HG02973 (cell line): ENCODE data around the gene RTF1.

ENCODE experiments used
- ATAC-seq: cut with Tn5 transposase; IDR thresholded peaks from one replicate; pipeline ENCODE4 v1.9.1; 2021; ENCODE audit warnings: moderate library complexity; ENCODE audit not compliant: unreplicated experiment

The RTF1 gene

GRCh38 chr15:41484937-41485625 is 68.2 kb downstream of the RTF1 start:
- ATAC-seq: no peak

DNA sequence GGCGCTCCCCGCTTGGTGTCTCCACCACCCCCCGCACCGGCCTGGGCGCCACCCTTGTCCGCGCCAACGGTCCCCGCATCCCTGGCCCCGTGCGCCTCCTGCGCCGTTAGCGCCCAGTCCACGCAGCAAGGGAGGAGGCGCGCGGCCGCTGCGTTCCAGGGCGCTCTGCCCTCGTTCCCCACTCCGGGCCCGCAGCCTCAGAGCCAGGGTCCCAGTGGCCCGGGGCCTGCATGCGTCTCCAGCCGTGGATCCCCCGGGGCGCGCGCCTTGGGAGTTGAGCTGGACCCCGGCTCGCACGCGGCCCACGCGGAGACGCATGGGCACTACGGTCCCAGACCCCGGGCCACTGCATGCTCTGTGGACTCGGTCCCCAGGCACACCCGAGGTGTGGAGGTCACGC is 69.4 kb downstream of the RTF1 start:
- ATAC-seq: no peak

- ATAC-seq: no peak
Observed at GRCh38 chr15:41487381-41487780, 70.5 kb downstream of the RTF1 start.

- ATAC-seq: no peak
Observed at GRCh38 chr15:41487802-41488201, 70.9 kb downstream of the RTF1 start.

DNA sequence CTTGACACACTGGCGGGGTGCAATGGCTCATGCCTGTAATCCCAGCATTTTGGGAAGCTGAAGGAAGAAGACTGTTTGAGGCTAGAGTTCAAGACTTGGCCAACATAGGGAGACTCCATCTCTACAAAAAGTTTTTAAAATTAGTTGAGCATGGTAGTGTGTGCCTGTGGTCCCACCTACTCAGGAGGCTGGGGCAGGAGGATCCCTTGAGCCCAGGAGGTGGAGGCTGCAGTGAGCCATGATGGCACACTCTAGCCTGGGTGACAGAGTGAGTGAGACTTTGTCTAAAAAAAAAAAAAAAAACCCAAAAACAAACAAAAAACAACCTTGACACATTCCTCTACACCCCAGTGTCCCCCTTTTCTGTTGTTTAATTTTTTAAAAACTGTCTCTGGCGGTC is 72.7 kb downstream of the RTF1 start:
- ATAC-seq: no peak

- no peak for ATAC-seq
Observed at GRCh38 chr15:41490355-41490754, 73.5 kb downstream of the RTF1 start.

- no peak for ATAC-seq
Observed at GRCh38 chr15:41491889-41492288, 75.0 kb downstream of the RTF1 start.

- ATAC-seq: no peak
Observed at GRCh38 chr15:41492597-41493204, 75.8 kb downstream of the RTF1 start.

DNA sequence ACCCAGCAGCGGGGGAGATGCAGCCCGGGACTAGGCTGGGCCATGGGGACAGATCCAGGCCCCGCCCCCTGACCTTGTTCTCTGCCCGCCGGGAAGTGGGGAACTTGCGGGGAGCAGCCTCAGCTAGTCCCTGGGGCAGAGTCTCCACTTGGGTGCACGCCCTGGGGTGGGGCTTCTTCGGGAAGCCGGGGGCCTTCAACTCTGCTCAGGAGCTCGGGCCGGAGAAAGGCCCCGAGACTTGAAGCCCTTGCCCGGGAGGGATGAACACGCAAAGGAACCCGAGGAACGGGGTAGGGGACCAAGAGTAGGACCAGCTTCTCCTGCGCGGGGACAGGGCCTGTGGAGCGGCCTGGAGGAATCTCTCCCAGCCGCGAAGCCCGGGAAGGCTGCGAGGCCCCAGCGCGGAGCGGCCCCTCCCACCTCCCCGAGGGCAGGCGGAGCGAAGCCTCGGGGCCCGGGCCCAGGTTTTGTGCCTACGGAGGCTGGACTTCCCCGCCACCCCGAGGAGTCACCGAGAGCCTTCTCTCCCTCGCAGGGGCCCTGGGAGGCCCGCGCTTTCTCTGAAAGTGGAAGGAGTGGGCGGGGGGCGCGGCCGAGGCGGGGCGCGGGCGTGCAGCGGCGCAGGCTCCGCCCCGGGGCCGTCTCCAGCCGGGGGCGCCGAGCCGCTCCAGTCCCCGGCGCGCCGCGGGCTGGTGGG is 76.5 kb downstream of the RTF1 start, which contains the start of gene ITPKA:
Gene ITPKA, plus strand, starts transcription at position 670 of the 697 bp plus-strand sequence. CDS start 54 bp downstream, outside the sequence.
- peak; percentile 69 for ATAC-seq

GRCh38 chr15:41493902-41494189 is 77.0 kb downstream of the RTF1 start:
- peak; percentile 17 for ATAC-seq

GRCh38 chr15:41494190-41494921 is 77.5 kb downstream of the RTF1 start:
- peak; percentile 3 for ATAC-seq

GRCh38 chr15:41494922-41495735 is 78.2 kb downstream of the RTF1 start:
- no peak for ATAC-seq

DNA sequence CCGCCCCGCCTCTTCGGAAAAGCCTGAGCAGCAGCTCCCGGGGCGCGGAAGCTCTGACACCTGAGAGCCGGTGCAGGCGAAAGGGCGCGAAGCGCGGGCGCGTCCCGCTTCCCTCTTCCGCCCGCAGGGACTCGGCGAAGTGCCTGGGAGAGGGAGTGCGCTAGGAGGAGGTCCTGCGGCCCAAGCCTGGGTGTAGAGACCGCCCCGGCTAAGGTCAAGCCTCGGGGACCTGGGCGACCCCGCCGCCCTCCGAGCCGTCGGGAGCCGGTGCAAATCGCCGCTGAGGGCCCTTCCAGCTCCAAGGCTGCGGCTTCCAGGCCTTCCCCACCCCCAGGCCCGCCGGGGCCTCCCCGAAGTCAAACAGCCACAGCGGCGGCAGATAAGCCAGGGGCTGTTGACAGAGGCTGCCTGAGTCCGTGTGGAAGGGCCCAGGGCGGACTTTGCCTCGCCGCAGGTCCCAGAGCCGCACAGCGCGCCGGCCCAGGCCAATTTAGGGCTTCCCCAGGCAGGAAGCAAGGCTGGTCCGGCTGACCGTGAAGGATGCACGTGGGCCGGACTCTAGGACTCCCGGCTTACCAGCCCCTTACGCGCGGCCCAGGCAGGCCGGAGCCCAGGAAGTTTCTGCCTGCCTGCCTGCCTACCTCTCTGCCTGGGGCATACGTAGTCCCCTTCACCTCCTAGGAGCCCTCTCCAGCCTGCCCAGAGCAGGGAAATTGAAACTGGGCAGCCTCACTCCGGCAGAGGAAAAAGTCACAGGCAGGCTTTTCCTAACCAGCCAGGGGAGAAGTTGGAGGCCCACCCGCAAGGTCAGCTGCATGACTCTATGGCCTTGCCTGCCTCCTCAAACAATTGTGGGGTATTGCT is 79.1 kb downstream of the RTF1 start:
- ATAC-seq: no peak

GRCh38 chr15:41498657-41499056 is 81.8 kb downstream of the RTF1 start:
- no peak for ATAC-seq

DNA sequence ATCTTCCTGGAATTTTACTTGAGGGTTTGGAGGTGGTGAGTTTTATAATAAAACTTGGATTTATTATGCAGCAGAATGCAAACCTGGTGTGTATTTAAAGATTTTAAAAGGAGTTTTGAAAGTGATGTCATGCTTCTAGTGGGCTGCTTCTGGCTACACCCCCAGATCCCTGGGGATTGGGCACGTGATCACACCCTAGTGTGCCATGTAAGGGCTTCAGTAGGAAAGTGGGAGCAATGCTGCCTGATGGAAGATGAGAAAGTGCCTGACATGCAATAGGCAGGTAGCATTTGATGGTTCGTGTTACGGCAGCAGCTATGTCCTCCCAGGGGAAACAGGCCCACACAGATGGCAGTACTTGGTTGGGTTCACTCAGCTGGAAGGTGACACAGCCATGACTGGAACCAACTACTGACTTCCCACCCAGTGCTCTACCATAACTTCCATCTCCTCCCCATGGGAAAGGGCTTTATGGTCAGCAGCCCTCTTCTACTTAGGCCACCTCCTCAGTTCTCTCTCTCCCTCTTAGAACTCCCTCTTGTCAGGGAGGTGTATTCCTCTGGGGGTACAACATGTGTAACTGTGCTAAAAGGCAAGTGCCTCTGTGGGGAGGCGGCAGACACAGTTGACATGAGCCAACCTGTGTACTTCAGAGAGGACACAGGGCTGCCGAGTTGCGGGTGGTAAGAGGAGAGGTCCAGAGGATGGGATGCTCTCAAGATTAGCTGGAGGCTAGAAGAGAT is 82.4 kb downstream of the RTF1 start:
- ATAC-seq: no peak

DNA sequence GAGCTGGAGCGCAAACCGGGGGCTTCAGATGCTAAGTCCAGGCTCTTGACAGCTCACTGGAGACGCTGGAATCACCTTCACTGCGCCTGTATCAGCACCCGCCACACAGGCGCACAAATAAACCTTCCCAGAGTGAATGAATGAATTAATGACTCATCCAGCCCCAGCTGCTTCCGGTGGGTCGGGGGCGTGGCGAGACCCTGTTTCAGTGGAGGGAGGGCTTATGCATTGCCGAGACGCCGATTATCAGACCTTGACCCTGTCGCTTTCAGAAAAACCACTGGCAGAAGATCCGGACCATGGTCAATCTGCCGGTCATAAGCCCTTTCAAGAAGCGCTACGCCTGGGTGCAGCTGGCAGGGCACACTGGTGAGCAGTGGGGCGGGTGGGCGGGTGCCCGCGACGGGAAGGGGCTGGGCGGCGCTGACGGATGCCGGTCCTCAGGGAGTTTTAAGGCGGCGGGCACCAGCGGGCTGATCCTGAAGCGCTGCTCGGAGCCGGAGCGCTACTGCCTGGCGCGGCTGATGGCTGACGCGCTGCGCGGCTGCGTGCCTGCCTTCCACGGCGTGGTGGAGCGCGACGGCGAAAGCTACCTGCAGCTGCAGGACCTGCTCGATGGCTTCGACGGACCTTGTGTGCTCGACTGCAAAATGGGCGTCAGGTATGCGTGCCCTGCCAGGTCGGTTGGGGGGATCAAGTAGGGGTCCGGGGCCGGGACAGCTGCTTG is 84.5 kb downstream of the RTF1 start:
- no peak for ATAC-seq

GRCh38 chr15:41501931-41502794 is 85.3 kb downstream of the RTF1 start:
- no peak for ATAC-seq
